ENCODE results near the gene POFUT1. TPM values are rescaled to one million over a fixed set of nuclear protein-coding genes. Genes with fewer than 3 reads are reported as not detected.

POFUT1 gene
- total and polyA plus RNA-seq, 9 of the 15 experiments (the other 6 are each of a cell fraction or from before 2014, with no cell fraction given): 3.5 to 44.7 (median 23.5) TPM

- TF ChIP-seq, protein P1, sequence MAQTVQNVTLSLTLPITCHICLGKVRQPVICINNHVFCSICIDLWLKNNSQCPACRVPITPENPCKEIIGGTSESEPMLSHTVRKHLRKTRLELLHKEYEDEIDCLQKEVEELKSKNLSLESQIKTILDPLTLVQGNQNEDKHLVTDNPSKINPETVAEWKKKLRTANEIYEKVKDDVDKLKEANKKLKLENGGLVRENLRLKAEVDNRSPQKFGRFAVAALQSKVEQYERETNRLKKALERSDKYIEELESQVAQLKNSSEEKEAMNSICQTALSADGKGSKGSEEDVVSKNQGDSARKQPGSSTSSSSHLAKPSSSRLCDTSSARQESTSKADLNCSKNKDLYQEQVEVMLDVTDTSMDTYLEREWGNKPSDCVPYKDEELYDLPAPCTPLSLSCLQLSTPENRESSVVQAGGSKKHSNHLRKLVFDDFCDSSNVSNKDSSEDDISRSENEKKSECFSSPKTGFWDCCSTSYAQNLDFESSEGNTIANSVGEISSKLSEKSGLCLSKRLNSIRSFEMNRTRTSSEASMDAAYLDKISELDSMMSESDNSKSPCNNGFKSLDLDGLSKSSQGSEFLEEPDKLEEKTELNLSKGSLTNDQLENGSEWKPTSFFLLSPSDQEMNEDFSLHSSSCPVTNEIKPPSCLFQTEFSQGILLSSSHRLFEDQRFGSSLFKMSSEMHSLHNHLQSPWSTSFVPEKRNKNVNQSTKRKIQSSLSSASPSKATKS (CRISPR knock-in tag; IDR thresholded peaks at IDR 0.05): no peak
- no peak for TF ChIP-seq ZNF717 (CRISPR knock-in tag; IDR thresholded peaks at IDR 0.05)
- no peak for TF ChIP-seq ZBTB26 (CRISPR knock-in tag; IDR thresholded peaks at IDR 0.05)
- no peak for TF ChIP-seq HNRNPL (IDR thresholded peaks at IDR 0.05; ENCODE audit: low read depth, low read length)
- TF ChIP-seq TAF1 (IDR thresholded peaks at IDR 0.05; ENCODE audit: control insufficient read depth, extremely low read depth, insufficient read depth, low read length, severe bottlenecking): no peak
- TF ChIP-seq HDGF (IDR thresholded peaks at IDR 0.05): no peak
- TF ChIP-seq KAT8 (IDR thresholded peaks at IDR 0.05; ENCODE audit: low read depth): no peak
- TF ChIP-seq HCFC1 (IDR thresholded peaks at IDR 0.05; ENCODE audit: low read depth, low read length): no peak
These were observed 13.7 kb upstream of the POFUT1 start (continued) for GRCh38 chr20:32193996-32194395.

DNA sequence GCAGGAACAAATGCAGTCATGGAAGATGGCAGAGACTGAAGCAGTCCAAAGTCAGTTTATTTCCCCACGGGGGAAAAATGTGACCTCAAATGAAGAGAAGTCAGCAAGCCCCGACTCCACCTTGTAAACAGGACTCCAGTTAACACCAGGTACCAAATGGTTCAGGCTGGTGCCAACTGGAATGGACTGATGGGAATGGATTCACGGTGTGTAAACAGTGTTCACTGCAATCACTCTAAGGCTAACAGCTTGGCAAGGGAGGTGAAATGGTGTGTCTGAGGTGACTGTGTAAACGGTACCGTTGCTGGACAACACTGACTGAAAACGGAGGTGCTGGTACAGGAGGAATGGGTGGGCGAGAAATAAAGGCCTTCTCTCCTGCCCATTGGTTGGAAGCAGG lies 12.1 kb upstream of the POFUT1 start:
- ChIA-PET POLR2A (interaction anchor here (1.5 kb wide), 1 partner anchor 10 kb away, joined by 5 read pairs; no protein-coding TSS in a partner anchor), CTCF (ENCODE audit: low intra/inter-chr PET ratio) (no interaction called here)
- 88% methylated on average over 7 of the region's 7 CpGs for WGBS (ENCODE audit: insufficient coverage, low coverage, missing lambda C conversion rate)
- DNase-seq (ENCODE audit: extremely low read depth in 1 of 4, low spot score in 3 of 4) (no peak), FAIRE-seq (no peak), ATAC-seq (no peak)
- in situ Hi-C loops (cut with MboI): no loop called here
- Histone ChIP-seq H4K20me1 (replicated peaks; ENCODE audit: control insufficient read depth, insufficient read depth, low read length) (peaks cover 12% of the 10 kb centered on the region; the same call in 1 of the 2 replicates), H3K9me1 (ENCODE audit: control insufficient read depth, insufficient read depth, low read length) (no peaks in the 10 kb centered on the region), H3K4me2 (ENCODE audit: insufficient read depth, low read length) (no peak overlapping the region), H3K27me3 (ENCODE audit: control insufficient read depth in 2 of 2, insufficient read depth in 2 of 2, low read length in 2 of 2) (no peaks in the 10 kb centered on the region), H3K79me2 (ENCODE audit: control insufficient read depth, insufficient read depth, low read length) (peaks cover 14% of the 10 kb centered on the region; the same call in 2 of the 3 replicates), H3K9me3 (replicated peaks; ENCODE audit: control insufficient read depth, insufficient read depth, low read depth, low read length) (no peaks in the 10 kb centered on the region), H2AFZ (ENCODE audit: low read depth, low read length) (no peak overlapping the region), H3K4me3 (no peak overlapping the region), H3K4me1 (replicated peaks in 1 of 2; ENCODE audit: control insufficient read depth in 2 of 2, insufficient read depth in 2 of 2, low read length in 2 of 2) (no peaks in the 10 kb centered on the region; a peak in 1 of 5 replicates), H3K36me3 (ENCODE audit: control insufficient read depth, insufficient read depth, low read length) (peaks cover 65% of the 10 kb centered on the region), H3K9ac (ENCODE audit: insufficient read depth in 1 of 2, low read depth in 2 of 2, low read length in 2 of 2) (no peak overlapping the region), H3K27ac (ENCODE audit: extremely low read depth, low read depth, low read length) (no peak overlapping the region)
- TF ChIP-seq, protein P2, sequence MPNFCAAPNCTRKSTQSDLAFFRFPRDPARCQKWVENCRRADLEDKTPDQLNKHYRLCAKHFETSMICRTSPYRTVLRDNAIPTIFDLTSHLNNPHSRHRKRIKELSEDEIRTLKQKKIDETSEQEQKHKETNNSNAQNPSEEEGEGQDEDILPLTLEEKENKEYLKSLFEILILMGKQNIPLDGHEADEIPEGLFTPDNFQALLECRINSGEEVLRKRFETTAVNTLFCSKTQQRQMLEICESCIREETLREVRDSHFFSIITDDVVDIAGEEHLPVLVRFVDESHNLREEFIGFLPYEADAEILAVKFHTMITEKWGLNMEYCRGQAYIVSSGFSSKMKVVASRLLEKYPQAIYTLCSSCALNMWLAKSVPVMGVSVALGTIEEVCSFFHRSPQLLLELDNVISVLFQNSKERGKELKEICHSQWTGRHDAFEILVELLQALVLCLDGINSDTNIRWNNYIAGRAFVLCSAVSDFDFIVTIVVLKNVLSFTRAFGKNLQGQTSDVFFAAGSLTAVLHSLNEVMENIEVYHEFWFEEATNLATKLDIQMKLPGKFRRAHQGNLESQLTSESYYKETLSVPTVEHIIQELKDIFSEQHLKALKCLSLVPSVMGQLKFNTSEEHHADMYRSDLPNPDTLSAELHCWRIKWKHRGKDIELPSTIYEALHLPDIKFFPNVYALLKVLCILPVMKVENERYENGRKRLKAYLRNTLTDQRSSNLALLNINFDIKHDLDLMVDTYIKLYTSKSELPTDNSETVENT (CRISPR knock-in tag; IDR thresholded peaks at IDR 0.05): no peak
- no peak for TF ChIP-seq TSC22D4 (tag; IDR thresholded peaks at IDR 0.05)
- TF ChIP-seq SP1 (CRISPR knock-in tag; IDR thresholded peaks at IDR 0.05): no peak
- no peak for TF ChIP-seq ZNF197 (CRISPR knock-in tag; IDR thresholded peaks at IDR 0.05; ENCODE audit: low read depth)
- no TSS peak for BruUV-seq (replicated peaks)
- intact Hi-C loops (cut with micrococcal nuclease): no loop called here

All from K562 (cell line).